ENCODE measurements around the gene SF3A2.

SF3A2 gene

DNA sequence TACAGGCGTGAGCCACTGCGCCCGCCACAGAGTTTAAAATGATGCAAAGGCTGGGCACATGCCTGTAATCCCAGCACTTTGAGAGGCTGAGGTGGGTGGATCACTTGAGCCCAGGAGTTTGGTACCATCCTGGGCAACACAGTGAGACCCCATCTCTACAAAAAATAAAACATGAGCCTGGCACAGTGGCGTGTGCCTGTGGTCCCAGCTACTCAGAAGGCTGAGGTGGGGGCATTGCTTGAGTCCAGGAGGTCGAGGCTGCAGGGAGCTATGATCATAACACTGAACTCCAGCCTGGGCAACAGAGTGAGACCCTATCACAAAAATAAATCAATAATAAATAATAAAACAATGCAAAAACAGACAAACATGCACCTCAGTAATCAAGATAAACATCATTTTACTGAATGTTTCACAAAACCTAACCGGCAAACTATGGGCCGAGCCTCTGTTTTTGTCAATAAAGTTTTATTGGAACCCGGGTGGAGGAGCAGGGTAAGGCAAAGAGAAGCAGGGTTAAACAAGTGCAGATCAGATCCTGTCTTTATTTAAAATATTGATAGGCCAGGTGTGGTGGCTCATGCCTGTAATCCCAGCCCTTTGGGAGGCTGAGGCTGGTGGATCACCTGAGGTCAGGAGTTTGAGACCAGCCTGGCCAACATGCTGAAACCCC lies 47.3 kb downstream of the SF3A2 start:
- TF ChIP-seq, protein P1, sequence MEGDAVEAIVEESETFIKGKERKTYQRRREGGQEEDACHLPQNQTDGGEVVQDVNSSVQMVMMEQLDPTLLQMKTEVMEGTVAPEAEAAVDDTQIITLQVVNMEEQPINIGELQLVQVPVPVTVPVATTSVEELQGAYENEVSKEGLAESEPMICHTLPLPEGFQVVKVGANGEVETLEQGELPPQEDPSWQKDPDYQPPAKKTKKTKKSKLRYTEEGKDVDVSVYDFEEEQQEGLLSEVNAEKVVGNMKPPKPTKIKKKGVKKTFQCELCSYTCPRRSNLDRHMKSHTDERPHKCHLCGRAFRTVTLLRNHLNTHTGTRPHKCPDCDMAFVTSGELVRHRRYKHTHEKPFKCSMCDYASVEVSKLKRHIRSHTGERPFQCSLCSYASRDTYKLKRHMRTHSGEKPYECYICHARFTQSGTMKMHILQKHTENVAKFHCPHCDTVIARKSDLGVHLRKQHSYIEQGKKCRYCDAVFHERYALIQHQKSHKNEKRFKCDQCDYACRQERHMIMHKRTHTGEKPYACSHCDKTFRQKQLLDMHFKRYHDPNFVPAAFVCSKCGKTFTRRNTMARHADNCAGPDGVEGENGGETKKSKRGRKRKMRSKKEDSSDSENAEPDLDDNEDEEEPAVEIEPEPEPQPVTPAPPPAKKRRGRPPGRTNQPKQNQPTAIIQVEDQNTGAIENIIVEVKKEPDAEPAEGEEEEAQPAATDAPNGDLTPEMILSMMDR (IDR thresholded peaks at IDR 0.05; ENCODE audit: low read length, missing control alignments) = no peak
- no peak for DNase-seq (ENCODE audit: low read depth)
- H3K4me3 ChIP-seq (replicated peaks; ENCODE audit: low read depth, low read length) = no peak overlapping the region

DNA sequence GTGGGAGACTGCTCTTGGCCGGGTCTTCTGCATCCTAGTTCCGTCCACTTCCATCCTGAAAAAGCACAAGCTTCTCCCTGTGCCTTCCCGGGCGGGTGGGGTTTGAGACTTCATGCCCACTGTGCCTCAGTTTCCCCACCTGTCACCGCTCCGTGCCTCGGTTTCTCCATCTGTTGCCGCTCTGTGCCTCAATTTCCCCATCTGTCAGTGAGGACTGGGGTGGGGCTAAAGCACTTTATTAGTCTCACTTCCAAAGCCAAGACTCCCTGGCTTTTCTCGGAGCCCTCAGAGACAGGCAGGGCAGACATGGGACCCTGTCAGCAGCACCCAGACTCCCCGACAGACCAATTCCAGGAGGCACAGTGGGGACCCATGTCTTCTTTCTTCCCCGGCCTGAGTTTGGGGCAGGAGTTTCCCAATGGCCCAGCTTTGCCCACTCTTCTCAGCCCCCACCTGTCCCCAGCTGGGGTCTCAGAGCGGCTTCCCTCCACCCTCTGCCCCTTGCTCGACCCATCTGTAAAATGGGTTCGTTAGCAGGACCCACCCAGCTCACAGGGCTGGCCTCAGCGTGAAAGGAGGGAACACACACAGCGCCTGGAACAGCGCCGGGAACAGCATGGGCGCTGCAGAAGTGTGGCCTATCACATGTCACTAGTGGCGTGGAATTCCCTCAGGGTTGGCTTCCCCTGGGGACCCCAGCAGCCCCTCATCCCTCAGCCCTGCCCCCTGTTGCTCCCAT lies 49.9 kb downstream of the SF3A2 start:
- TF ChIP-seq, protein P1 (IDR thresholded peaks at IDR 0.05; ENCODE audit: low read length, missing control alignments) = no peak
- H3K4me3 ChIP-seq (replicated peaks; ENCODE audit: low read depth, low read length) = no peak overlapping the region
- DNase-seq (ENCODE audit: low read depth) = no peak

DNA sequence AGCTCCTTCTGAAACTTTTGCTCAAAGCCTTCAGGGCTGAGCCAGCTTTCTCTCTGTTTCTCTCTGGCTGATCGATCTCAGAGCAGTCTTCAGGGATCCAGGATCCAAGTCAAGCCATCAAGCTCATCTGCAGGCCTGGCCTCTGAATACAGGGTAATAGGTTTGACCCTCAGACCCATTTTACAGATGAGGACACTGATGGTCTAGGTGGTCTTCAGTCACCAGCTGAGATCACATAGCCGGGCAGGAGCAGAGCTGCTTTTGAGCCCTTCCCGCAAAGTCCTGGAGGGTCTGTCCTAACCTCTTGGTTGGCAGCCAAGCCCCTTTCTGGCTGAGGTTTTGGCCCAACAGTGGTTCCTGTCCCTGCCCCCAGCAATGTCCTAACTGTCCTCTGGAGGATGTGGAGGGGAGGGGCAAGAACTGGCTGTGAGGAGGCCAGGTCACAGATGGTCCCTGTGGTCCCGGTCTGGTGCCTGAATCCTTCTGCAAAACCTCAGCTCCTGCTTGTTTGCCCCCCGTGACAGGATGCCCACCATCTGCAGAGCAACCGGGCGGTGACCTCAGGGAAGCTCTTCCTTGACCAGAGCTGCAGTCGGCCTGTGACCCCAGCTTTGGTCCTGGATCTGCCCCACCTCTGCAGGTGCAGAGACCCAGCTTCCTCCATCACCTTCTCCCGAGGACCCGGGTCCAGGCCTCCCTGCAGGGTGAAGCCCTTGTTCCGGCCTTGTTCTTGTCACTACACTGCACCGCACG lies 51.1 kb downstream of the SF3A2 start:
- H3K4me3 ChIP-seq (replicated peaks; ENCODE audit: low read depth, low read length) = no peak overlapping the region
- DNase-seq (ENCODE audit: low read depth) = no peak
- TF ChIP-seq, protein P1 (IDR thresholded peaks at IDR 0.05; ENCODE audit: low read length, missing control alignments) = no peak

DNA sequence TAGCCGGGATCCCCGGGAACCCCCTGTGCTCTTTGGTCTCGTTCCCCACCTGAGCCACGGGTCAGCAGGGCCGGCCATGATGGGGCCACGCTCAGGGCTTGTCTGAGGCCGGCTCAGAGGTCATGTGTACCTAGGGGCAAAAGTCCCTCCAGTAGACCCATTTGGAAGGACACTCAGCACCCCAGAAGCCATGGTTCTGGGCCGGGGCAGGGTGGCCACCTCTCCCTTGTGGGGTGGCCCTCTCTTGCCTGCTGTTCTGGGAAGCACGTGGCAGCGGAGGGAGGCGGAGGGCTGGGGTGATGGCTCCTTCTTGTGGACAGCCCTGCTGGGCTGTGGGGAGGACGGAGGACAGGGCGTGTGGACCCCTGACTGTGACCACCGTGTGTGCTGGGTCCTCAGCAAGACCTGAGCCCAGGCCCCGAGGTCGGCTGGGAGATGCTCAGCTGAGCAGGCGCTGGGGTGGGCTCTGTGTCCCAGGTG lies 51.8 kb downstream of the SF3A2 start:
- TF ChIP-seq, protein P1 (IDR thresholded peaks at IDR 0.05; ENCODE audit: low read length, missing control alignments) = no peak
- DNase-seq (ENCODE audit: low read depth) = no peak
- H3K4me3 ChIP-seq (replicated peaks; ENCODE audit: low read depth, low read length) = no peak overlapping the region

DNA sequence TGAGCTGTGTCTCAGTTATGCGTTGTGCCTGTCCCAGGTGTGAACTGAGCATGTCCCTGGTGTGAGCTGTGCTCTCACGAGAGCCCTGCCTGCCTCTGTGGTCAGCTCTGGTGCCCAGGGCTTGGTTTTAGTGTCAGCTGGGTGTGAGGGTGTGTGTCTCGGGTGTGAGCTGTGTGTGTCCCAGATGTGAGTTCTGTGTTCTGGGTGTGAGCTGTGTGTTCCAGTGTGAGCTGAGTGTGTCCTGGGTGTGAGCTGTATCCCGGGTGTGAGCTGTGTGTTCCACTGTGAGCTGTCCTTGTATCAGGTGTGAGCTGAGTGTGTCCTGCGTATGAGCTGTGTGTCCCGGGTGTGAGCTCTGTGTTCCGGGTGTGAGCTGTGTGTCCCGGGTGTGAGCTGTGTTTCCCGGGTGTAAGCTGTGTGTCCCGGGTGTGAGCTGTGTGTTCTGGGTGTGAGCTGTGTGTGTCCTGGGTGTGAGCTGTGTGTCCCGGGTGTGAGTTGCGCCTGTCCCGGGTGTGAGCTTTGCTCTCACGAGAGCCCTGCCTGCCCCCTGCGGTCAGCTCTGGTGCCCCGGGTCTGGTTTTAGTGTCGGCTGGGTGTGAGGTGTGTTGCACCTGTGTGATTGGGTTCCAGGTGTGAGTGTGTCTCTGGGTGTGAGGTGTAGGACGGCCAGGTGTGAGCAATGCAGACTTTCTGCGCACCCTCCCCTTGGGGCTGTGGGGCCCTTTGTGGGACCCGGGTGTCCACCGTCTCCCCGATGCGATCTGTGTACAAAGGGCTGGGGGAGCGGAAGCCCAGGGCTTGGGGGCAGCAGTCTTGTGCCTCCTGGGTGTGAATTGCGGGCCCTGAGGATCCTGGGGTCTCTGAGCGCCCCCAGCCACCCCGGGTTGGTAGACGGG lies 52.4 kb downstream of the SF3A2 start:
- TF ChIP-seq, protein P1 (IDR thresholded peaks at IDR 0.05; ENCODE audit: low read length, missing control alignments) = no peak
- DNase-seq (ENCODE audit: low read depth) = no peak
- no peak overlapping the region for H3K4me3 ChIP-seq (replicated peaks; ENCODE audit: low read depth, low read length)

DNA sequence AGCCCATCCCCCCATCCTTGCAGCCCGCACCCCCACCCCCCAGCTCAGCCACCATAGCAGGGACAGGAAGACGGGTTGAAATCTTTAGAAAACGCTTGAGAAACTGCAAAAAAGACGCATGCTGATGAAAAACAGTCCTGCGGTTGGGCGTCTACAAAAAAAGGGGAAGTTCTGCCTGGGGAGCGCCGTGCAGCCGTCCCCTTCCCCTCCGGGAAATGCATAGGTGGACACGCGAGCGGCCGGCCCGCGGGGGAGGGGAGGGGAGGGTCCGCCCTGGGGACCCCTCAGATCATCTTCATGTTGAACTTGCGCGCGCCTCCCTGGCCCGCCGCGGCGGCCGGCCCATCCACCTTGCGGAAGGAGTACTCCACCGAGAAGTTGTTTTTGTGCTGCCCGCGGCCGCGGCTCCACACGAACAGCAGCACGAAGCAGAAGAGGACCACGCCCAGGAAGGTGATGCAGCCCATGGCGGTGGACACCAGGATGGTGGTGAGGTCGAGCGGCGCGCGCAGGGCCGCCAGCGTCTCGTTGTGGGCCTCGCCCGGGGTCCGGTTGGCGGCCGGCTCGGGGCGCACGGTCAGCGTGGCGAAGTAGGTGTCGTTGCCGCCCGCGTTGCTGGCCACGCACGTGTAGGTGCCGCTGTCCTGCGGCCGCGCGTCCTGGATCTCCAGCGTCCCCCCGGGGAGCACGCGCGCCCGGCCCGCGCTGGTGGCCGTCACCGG lies 53.3 kb downstream of the SF3A2 start:
- no peak overlapping the region for H3K4me3 ChIP-seq (replicated peaks; ENCODE audit: low read depth, low read length)
- no peak for DNase-seq (ENCODE audit: low read depth)
- TF ChIP-seq, protein P1 (IDR thresholded peaks at IDR 0.05; ENCODE audit: low read length, missing control alignments) = no peak

Measured in fibroblast of pulmonary artery (primary cell).